GM19455 (cell line): ENCODE measurements around the gene TMEM147.
A peak's percentile ranks its signal among the peaks of the same experiment; 100 is the strongest.

Experiments used
- ATAC-seq: cut with Tn5 transposase; IDR thresholded peaks from one replicate; pipeline ENCODE4 v1.9.1; 2021; ENCODE audit not compliant: unreplicated experiment

The TMEM147 gene

GRCh38 chr19:35545855-35546381 is 492 bp downstream of the TMEM147 start:
- peak; percentile 47 for ATAC-seq

- ATAC-seq, result no peak
Measured at GRCh38 chr19:35546532-35546931, 1.1 kb downstream of the TMEM147 start.

- ATAC-seq, result no peak
Measured at GRCh38 chr19:35549174-35549788, 3.9 kb downstream of the TMEM147 start.

GRCh38 chr19:35549879-35550523 is 4.6 kb downstream of the TMEM147 start:
- no peak for ATAC-seq

- ATAC-seq, result no peak
Measured at GRCh38 chr19:35551091-35551810, 5.8 kb downstream of the TMEM147 start.

- ATAC-seq, result no peak
Measured at GRCh38 chr19:35552534-35553384, 7.3 kb downstream of the TMEM147 start.

GRCh38 chr19:35553385-35554000 is 8.1 kb downstream of the TMEM147 start:
- ATAC-seq, result no peak

- ATAC-seq, result no peak
Measured at GRCh38 chr19:35554076-35554475, 8.7 kb downstream of the TMEM147 start.

- no peak for ATAC-seq
Measured at GRCh38 chr19:35555301-35556005, 10.0 kb downstream of the TMEM147 start.

GRCh38 chr19:35556025-35556590 is 10.7 kb downstream of the TMEM147 start:
- no peak for ATAC-seq

GRCh38 chr19:35556846-35557538 is 11.6 kb downstream of the TMEM147 start:
- no peak for ATAC-seq

- no peak for ATAC-seq
Measured at GRCh38 chr19:35557539-35558399, 12.3 kb downstream of the TMEM147 start.

- ATAC-seq, result no peak
Measured at GRCh38 chr19:35558400-35559280, 13.2 kb downstream of the TMEM147 start.

- ATAC-seq, result no peak
Measured at GRCh38 chr19:35559281-35559659, 13.8 kb downstream of the TMEM147 start.

GRCh38 chr19:35559781-35560180 is 14.4 kb downstream of the TMEM147 start:
- no peak for ATAC-seq

- ATAC-seq, result no peak
Measured at GRCh38 chr19:35560271-35560670, 14.8 kb downstream of the TMEM147 start.

GRCh38 chr19:35560677-35561076 is 15.3 kb downstream of the TMEM147 start:
- no peak for ATAC-seq
